Stimulated activated CD4-positive, alpha-beta T cell treated with anti-CD3 and anti-CD28 coated beads, TNF-alpha, amount 100 ng/mL, for 48 hours (primary cell): ENCODE measurements around the gene KCNC3.
A peak's percentile ranks its signal among the peaks of the same experiment; 100 is the strongest.

Experiments used
- DNase-seq, 3 donors: peaks; one replicate each; pipeline ENCODE4 v3.0.0-alpha.2; 2020; ENCODE audit warnings: low read depth in 3 of 3

Gene KCNC3

GRCh38 chr19:50276370-50277063, 52.7 kb downstream of the KCNC3 start:
- no peak for DNase-seq

- DNase-seq, result no peak
Observed at GRCh38 chr19:50275577-50276368, 53.4 kb downstream of the KCNC3 start.

GRCh38 chr19:50273821-50274220, 55.4 kb downstream of the KCNC3 start:
- DNase-seq, result no peak

GRCh38 chr19:50272263-50272897, 56.8 kb downstream of the KCNC3 start:
- no peak for DNase-seq

- DNase-seq, result no peak
Observed at GRCh38 chr19:50269653-50270052, 59.5 kb downstream of the KCNC3 start.

GRCh38 chr19:50268501-50268900, 60.7 kb downstream of the KCNC3 start:
- no peak for DNase-seq

GRCh38 chr19:50268041-50268440, 61.1 kb downstream of the KCNC3 start:
- DNase-seq, result no peak

- peak; percentile 19 to 40 (median 22) for DNase-seq
Observed at GRCh38 chr19:50266896-50267295, 62.3 kb downstream of the KCNC3 start.

GRCh38 chr19:50266041-50266440, 63.1 kb downstream of the KCNC3 start:
- DNase-seq, result no peak

- no peak for DNase-seq
Observed at GRCh38 chr19:50264483-50265186, 64.5 kb downstream of the KCNC3 start.

GRCh38 chr19:50263176-50263575, 66.0 kb downstream of the KCNC3 start:
- no peak for DNase-seq
